GM11168 (cell line): ENCODE data around the gene SRGAP1.

Source experiments
- in situ Hi-C: fragments of 300-500 bp; cut with MboI; formaldehyde crosslinking; loops from one replicate; pipeline ENCODE4 v1.12.0; 2022; ENCODE audit warnings: low sequenced_read_pairs; ENCODE audit not compliant: unreplicated experiment

SRGAP1 gene

DNA sequence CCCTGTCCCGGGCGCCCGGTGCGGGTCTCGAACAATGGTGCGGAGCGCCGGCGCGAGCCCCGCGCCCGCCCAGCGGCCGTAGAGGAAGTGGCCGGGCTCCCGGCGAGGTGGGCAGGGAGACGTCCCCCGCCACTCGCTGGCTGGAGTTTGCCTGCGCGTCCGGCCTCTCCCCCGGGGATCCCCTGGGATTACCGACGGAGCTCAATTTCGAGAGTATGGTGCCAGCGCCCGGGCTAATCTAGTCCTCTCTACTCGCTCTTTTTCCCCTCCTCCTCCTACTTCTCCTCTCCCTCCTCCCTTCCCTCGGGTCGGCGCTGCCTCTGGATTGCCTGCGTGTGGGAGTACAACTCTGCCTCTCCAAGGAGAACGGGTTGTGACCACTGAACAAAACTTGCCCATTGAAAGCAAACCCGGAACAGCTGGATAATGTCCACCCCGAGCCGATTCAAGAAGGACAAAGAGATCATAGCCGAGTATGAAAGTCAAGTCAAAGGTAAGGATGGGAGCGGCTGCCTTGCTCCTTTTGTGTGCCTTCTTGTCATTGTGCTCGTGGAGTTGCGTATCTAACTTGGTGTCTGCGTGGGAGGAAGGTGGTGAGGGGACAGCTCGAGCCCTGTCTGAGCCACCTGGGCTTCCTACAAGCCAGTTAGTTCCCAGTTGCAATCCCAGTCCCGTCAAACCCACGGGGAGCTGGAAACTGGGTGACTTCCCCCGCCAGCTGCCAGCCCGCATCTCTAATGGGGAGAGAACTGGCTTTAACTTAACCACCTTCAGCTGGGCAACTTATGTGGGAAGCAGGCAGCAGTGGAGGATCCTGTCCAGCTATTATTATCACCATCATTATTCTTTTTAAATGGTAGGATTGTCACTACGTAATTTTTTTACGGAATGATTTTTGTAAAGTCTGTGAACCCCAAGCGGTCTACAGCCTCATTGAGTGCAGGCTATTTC, at the start of gene SRGAP1:
Gene SRGAP1 (plus strand): TSS at position 310 of the 951 bp plus-strand sequence. CDS start 117 bp downstream, at position 427.
- in situ Hi-C loops: loop anchor here (5.0 kb wide), 1 partner anchor 418 kb away; no protein-coding TSS in a partner anchor

- in situ Hi-C loops: loop anchor here (25.0 kb wide), 1 partner anchor 108 kb away; no protein-coding TSS in a partner anchor
Measured at GRCh38 chr12:63795032-63795687, 49.3 kb upstream of the SRGAP1 start.

- in situ Hi-C loops: loop anchor here (25.0 kb wide), 1 partner anchor 109 kb away; no protein-coding TSS in a partner anchor
Measured at GRCh38 chr12:63795944-63796343, 48.6 kb upstream of the SRGAP1 start.

DNA sequence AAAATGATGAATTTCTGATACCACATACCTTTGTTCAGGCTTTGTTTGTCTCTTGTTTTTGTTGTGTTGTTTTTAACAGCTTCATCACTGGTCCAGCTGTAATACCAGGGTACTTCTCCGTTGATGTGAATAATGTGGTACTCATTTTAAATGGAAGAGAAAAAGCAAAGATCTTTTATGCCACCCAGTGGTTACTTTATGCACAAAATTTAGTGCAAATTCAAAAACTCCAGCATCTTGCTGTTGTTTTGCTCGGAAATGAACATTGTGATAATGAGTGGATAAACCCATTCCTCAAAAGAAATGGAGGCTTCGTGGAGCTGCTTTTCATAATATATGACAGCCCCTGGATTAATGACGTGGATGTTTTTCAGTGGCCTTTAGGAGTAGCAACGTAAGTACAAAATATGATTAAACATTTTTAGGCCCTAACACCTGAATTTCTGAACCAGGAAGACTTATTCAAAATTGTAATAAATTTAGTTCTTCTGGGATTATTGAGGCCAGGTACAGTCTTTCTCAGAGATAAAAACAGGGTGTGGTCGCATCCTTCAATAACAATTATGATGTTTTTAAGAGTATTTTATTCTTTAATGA, 42.4 kb upstream of the SRGAP1 start:
- in situ Hi-C loops: no loop called here

DNA sequence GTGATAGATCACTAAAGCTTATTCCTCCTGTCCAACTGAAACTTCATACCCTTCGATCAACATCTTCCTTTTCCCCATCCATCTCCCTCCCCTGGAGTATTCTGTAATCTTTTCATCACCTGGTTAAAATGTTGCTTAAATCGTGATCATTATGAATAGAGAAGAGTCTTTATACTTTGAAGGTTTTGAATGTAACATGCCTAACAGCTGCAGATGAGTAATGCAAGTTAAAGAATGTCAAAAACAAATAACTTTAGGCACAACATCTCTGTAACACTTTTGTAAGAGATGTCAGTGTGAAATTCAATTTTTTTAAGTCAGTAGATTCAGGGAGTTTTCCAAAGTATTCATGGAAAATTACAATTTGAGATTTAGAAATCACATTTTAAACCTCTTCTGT, 39.8 kb upstream of the SRGAP1 start:
- in situ Hi-C loops: no loop called here

DNA sequence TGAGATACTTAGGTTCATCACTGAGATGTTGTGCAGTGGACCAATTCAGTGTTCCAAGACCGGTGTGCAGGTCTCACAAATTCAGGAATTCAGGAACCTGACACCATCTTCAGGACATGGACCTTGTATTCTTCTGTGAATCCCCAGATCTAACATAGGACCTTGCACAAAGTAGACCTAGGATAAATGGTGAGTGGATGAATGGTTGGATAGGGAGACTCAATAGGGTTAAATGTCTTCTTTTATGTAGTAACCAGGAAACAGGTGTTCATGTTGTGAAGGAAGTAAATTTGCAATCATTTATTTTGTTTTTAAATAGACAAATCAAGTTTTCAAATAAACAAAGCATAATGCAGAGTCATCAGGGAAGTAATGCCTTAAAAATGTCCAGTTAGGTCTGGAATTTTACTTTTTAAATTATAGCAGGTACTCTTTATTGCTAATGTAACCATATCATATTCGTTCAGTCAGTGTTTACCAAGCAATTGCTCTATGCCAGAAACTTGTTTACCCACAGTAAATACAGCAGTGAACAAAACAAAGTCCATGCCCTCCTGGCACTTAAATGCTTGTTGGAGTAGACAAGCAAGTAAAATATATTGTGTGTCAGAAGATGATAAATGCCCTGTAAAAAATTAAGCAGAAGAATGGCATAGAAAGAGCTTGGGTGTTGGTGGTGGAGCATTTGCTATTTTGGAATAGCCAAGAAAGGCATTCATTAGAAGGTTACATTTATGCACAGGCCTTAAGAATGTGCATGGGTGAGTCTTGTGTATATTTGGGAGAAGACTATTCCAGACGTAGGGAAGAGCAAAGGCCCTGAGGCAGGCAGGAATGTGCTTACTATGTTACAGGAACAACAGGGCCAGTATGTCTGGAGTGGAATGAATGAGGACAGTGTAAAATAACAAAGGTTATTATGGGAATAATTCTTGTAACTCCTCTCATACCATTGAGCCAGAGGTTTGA, 38.5 kb upstream of the SRGAP1 start:
- in situ Hi-C loops: no loop called here

GRCh38 chr12:63808631-63809030, 35.9 kb upstream of the SRGAP1 start:
- in situ Hi-C loops: no loop called here

DNA sequence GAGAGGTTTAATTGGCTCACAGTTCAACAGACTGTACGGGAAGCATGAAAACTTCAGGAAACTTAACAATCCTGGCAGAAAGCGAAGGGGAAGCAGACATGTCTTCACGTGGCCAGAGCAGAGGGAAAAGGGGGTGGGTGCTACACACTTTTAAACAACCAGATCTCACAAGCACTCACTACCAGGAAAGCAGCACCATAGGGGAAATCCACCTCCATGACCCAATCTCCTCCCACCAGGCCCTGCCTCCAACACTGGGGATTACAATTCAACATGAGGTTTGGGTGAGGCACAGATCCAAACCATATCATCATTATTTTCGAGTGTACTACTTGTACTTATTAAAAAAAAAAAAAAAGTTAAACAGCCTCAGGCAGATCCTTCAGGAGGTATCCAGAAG, 34.9 kb upstream of the SRGAP1 start:
- in situ Hi-C loops: no loop called here

DNA sequence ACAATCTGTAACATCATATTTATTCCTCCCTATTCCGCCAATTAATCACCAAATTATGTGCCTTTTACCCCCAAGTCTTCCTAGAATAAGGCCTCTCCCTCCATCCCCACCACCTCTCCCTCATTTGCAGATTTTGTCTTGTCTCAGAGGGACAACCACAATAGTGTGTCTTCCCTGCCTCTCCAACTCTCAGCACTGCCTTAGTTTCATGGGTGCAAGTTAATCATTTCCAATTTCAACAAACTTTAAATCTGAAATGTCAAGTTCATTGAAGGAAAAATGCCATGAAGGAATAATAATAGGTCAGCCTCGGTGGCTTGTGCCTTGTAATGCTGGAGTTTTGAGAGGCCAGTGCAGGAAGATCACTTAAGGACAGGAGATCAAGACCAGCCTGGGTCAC, 33.2 kb upstream of the SRGAP1 start:
- in situ Hi-C loops: no loop called here

GRCh38 chr12:63811755-63812154, 32.7 kb upstream of the SRGAP1 start:
- in situ Hi-C loops: no loop called here

- in situ Hi-C loops: no loop called here
Measured at GRCh38 chr12:63814146-63814772, 30.2 kb upstream of the SRGAP1 start.

DNA sequence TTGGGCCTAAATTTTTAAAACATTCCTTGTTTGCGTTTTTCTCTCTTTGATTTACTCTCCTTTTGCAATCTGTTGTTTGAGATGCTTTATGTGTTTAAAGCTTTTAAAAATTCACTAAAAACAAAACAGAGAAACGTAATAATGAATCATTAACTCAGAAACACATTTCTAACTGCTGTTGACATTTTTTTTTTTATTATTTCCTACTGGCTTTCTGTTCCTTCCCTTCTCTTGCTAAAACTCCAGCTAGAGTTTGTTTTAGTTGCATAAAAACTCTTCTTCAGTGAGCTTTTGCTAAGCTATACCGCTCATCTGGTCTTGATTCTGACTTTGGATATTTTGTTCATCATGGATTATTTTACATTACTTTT, 29.0 kb upstream of the SRGAP1 start:
- in situ Hi-C loops: no loop called here

DNA sequence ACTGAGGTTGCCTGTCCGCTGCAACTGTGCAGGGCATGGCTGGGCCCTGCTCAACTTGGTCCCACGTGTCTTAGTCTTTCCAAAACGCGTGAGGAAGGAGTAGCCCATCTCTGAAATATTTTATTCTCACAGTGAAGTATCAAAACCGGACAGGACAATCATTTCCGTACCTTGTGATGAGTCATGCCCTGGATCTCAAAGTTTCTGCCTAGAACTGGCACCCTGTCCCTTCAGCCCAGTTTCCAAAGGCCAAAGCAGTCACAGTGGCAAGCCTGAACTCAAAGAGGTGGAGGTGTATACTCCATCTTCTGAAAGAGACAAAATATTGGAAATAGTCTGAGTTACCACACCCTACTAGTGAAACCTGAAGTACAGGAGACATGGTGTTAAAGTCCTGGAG, 28.5 kb upstream of the SRGAP1 start:
- in situ Hi-C loops: no loop called here

- in situ Hi-C loops: no loop called here
Measured at GRCh38 chr12:63820427-63820826, 24.1 kb upstream of the SRGAP1 start.

- in situ Hi-C loops: no loop called here
Measured at GRCh38 chr12:63821781-63822251, 22.7 kb upstream of the SRGAP1 start.

GRCh38 chr12:63822352-63822751, 22.1 kb upstream of the SRGAP1 start:
- in situ Hi-C loops: no loop called here

DNA sequence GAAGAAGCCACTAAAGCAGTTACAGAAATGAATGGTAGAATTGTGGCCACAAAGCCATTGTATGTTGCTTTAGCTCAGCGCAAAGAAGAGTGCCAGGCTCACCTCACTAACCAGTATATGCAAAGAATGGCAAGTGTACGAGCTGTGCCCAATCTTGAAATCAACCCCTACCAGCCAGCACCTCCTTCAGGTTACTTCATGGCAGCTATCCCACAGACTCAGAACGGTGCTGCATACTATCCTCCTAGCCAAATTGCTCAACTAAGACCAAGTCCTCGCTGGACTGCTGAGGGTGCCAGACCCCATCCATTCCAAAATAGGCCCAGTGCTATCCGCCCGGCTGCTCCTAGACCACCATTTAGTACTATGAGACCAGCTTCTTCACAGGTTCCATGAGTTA, 21.5 kb upstream of the SRGAP1 start:
- in situ Hi-C loops: no loop called here

DNA sequence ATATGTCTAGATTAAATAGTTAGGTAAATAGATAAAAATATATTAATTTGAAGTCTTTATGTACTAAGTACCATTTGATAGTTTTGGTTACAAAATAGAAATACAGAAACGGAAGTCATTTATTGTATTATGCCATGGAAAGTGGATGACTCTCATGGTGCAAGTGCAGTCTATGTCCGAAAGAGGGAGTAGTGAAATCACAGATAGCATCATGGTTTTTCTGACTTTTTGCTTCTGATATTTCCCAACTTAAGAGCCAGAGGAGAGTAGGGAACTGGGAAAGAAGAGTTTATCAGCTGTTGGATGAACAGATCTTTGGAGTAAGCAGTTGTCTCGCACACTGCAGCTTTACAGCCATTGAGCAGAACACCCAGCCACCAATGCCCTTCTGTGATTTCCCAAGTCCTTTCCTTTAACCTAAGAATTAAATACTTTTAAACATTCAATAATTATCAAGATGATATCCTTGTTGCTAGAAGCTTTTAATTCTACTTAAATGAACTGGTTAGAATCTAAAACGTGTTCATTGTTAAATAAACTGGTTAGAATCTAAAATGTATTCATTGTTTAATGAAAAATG, 18.4 kb upstream of the SRGAP1 start:
- in situ Hi-C loops: no loop called here

GRCh38 chr12:63828867-63829266, 15.6 kb upstream of the SRGAP1 start:
- in situ Hi-C loops: no loop called here
